ENCODE results near the gene RXRA. TPM values are rescaled to one million over a fixed set of nuclear protein-coding genes. Genes with fewer than 3 reads are reported as not detected.
A peak's percentile ranks its signal among the peaks of the same experiment; 100 is the strongest.

Gene RXRA
- total and polyA plus RNA-seq, 2 of the 13 experiments (the other 11 are each of a cell fraction or from before 2014, with no cell fraction given), result 18.9 to 29.2 TPM

DNA sequence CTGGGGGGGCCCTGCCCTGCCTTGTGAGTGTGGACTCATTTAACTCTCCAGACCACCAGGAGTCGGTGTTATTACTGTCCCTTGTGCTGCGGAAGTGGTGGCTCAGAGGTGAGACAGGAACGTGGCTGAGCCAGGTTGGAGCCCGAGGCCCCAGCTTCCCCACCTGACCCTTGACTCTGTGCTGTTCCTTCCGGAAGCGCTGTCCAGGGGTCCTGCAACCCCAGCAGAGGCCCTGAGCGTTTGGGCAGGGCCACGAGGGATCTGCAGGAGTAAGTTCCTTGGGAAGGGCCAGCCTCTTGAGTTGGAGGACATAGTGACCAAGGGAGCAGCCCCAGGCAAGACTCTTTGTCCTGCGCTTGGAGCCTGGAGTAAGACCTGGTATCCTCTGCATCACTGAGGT is 99.6 kb downstream of the RXRA start:
- H3K4me1 ChIP-seq (ENCODE audit: insufficient read depth, low read length), result peaks cover 33% of the 10 kb centered on the region
- H3K27me3 ChIP-seq (ENCODE audit: control insufficient read depth in 1 of 2, insufficient read depth in 2 of 2, low read length in 2 of 2), result no peaks in the 10 kb centered on the region
- peaks cover 10 to 25% of the 10 kb centered on the region in 2 experiments; a peak in 4 of 5 replicates for H3K36me3 ChIP-seq (replicated peaks in 1 of 2; ENCODE audit: control insufficient read depth in 1 of 2, insufficient read depth in 2 of 2, low read length in 2 of 2)
- ChIA-PET POLR2A (no interaction called here), CTCF (ENCODE audit: low intra/inter-chr PET ratio, low total read pairs) (no interaction called here)
- in situ Hi-C loops (cut with HindIII; ENCODE audit: extremely low pct_ligation_motif_present, low pct_unique_long_range_greater_than_20kb), result no loop called here
- DNase-seq (ENCODE audit: low spot score) (no peak), FAIRE-seq (no peak), ATAC-seq (no peak)
- TF ChIP-seq MAZ (IDR thresholded peaks at IDR 0.05; ENCODE audit: borderline replicate concordance, low read depth, low read length) (no peak), MAZ (CRISPR knock-in tag; IDR thresholded peaks at IDR 0.05; ENCODE audit: low read depth) (no peak), BCL3 (CRISPR knock-in tag; IDR thresholded peaks at IDR 0.05) (no peak), XBP1 (CRISPR knock-in tag; IDR thresholded peaks at IDR 0.05) (no peak), ZNF543 (CRISPR knock-in tag; IDR thresholded peaks at IDR 0.05) (no peak), ZNF7 (CRISPR knock-in tag; IDR thresholded peaks at IDR 0.05) (no peak), ZNF773 (CRISPR knock-in tag; IDR thresholded peaks at IDR 0.05; ENCODE audit: borderline replicate concordance) (no peak), PAF1 (CRISPR knock-in tag; IDR thresholded peaks at IDR 0.05) (no peak), MTA1 (CRISPR knock-in tag; IDR thresholded peaks at IDR 0.05; ENCODE audit: borderline replicate concordance) (no peak), NFE2L2 (IDR thresholded peaks at IDR 0.05; ENCODE audit: low read length) (no peak), ATRX (CRISPR knock-in tag; IDR thresholded peaks at IDR 0.05; ENCODE audit: borderline replicate concordance) (no peak), KAT8 (CRISPR knock-in tag; IDR thresholded peaks at IDR 0.05) (no peak), ZBTB1 (CRISPR knock-in tag; IDR thresholded peaks at IDR 0.05; ENCODE audit: borderline replicate concordance) (no peak)
- TF ChIP-seq, protein P1, sequence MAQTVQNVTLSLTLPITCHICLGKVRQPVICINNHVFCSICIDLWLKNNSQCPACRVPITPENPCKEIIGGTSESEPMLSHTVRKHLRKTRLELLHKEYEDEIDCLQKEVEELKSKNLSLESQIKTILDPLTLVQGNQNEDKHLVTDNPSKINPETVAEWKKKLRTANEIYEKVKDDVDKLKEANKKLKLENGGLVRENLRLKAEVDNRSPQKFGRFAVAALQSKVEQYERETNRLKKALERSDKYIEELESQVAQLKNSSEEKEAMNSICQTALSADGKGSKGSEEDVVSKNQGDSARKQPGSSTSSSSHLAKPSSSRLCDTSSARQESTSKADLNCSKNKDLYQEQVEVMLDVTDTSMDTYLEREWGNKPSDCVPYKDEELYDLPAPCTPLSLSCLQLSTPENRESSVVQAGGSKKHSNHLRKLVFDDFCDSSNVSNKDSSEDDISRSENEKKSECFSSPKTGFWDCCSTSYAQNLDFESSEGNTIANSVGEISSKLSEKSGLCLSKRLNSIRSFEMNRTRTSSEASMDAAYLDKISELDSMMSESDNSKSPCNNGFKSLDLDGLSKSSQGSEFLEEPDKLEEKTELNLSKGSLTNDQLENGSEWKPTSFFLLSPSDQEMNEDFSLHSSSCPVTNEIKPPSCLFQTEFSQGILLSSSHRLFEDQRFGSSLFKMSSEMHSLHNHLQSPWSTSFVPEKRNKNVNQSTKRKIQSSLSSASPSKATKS (CRISPR knock-in tag; IDR thresholded peaks at IDR 0.05), result no peak
- TF ChIP-seq, protein P2, sequence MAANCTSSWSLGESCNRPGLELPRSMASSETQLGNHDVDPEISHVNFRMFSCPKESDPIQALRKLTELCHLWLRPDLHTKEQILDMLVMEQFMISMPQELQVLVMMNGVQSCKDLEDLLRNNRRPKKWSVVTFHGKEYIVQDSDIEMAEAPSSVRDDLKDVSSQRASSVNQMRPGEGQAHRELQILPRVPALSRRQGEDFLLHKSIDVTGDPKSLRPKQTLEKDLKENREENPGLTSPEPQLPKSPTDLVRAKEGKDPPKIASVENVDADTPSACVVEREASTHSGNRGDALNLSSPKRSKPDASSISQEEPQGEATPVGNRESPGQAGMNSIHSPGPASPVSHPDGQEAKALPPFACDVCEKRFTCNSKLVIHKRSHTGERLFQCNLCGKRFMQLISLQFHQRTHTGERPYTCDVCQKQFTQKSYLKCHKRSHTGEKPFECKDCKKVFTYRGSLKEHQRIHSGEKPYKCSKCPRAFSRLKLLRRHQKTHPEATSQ (CRISPR knock-in tag; IDR thresholded peaks at IDR 0.05; ENCODE audit: borderline replicate concordance), result no peak
- H3K9ac ChIP-seq (ENCODE audit: insufficient read depth, low read depth, low read length), result no peak overlapping the region
- BruUV-seq (replicated peaks), result no TSS peak
- 95% methylated on average over 7 of the region's 9 CpGs for WGBS (ENCODE audit: low lambda C conversion rate)
- no peaks in the 10 kb centered on the region for H3K9me3 ChIP-seq (ENCODE audit: low read length)
- H4K20me1 ChIP-seq (ENCODE audit: insufficient read depth, low read length), result no peaks in the 10 kb centered on the region
- no peaks in the 10 kb centered on the region for H3K79me2 ChIP-seq (ENCODE audit: insufficient read depth, low read length)
- no peak overlapping the region for H2AFZ ChIP-seq (ENCODE audit: low read length)
- intact Hi-C loops (cut with micrococcal nuclease; ENCODE audit: unreplicated experiment), result no loop called here
- H3K4me2 ChIP-seq (ENCODE audit: low read depth, low read length), result no peak overlapping the region
- H3K4me3 ChIP-seq (replicated peaks in 1 of 3; ENCODE audit: insufficient read depth in 1 of 3, low read depth in 2 of 3, low read length in 3 of 3), result no peak overlapping the region
- peak overlapping the region; percentile 30 for H3K27ac ChIP-seq (ENCODE audit: extremely low read length, insufficient read depth, low read length)
